A549 (cell line): ENCODE data around the gene CD37. TPM values are rescaled to one million over a fixed set of nuclear protein-coding genes. Genes with fewer than 3 reads are reported as not detected.
A peak's percentile ranks its signal among the peaks of the same experiment; 100 is the strongest.
"Not testable (repeated sequence)": the region's sequence is repeated elsewhere in the genome, so short reads cannot be mapped to it uniquely, and the experiment has no call there.

Experiments used
- ATAC-seq, 2 experiments: fragments of 200-7000 bp in 1 of 2; fragments of >200 bp in 1 of 2; cut with Nextera tagmentation in 1 of 2; cut with Tn5 transposase in 1 of 2; 3 replicates each; pipeline versions ENCODE4 v1.8.0 to v1.9.1; 2018 to 2020; ENCODE audit warnings: mild to moderate bottlenecking in 1 of 2, moderate library complexity in 1 of 2
- CTCF ChIA-PET: fragments of 300-600 bp; sonication (Branson Sonifier 250); formaldehyde crosslinking; extraction: SDS; loops from one replicate; lab custom pipeline; 2021; ENCODE audit warnings: antibody characterized with exemption, inconsistent platforms; lab: Yijun Ruan, JAX
- POLR2A ChIA-PET: fragments of 350-600 bp; formaldehyde crosslinking; extraction: SDS; loops from one replicate; lab custom pipeline; 2021; ENCODE audit warnings: antibody characterized with exemption, inconsistent platforms; lab: Yijun Ruan, JAX
- DNase-seq, 2 experiments: peaks; one replicate each; pipeline versions ENCODE4 v3.0.0 to v3.0.0-alpha.2; 2011 to 2016; ENCODE audit warnings: low read depth in 1 of 2, low spot score in 1 of 2
- FAIRE-seq: peaks from 2 replicates; lab custom pipeline; 2011; peaks lifted over from hg19 to GRCh38; lab: Jason Lieb, UNC
- H3K27ac ChIP-seq, 2 experiments: fragments of >200 bp; sonication (Bioruptor Twin); formaldehyde crosslinking; 3 replicates each; pipeline ENCODE4 v1.5.1; 2016 to 2017
- H3K4me1 ChIP-seq: fragments of >200 bp; sonication (Bioruptor Twin); formaldehyde crosslinking; 3 replicates; pipeline ENCODE4 v1.6.1; 2016
- H3K4me2 ChIP-seq: fragments of >200 bp; sonication (Bioruptor Twin); formaldehyde crosslinking; 3 replicates; pipeline ENCODE4 v1.6.1; 2016
- H3K4me3 ChIP-seq: fragments of >200 bp; sonication (Bioruptor Twin); formaldehyde crosslinking; 3 replicates; pipeline ENCODE4 v1.5.1; 2016
- H3K9me3 ChIP-seq: fragments of >200 bp; sonication (Bioruptor Twin); formaldehyde crosslinking; 3 replicates; pipeline ENCODE4 v1.6.1; 2016
- BHLHE40 ChIP-seq: IDR thresholded peaks from 2 replicates; pipeline ENCODE4 v1.6.1; 2012; ENCODE audit warnings: low read depth, low read length, inconsistent platforms
- CBX2 ChIP-seq: fragments of 200-600 bp; sonication (generic); IDR thresholded peaks from 2 replicates; pipeline ENCODE4 v1.6.1; 2016; ENCODE audit warnings: low read depth, mild to moderate bottlenecking, borderline replicate concordance
- CEBPB ChIP-seq, 2 experiments: fragments of >200 bp in 1 of 2; sonication (Bioruptor Twin) in 1 of 2; formaldehyde crosslinking in 1 of 2; IDR thresholded peaks; 2 replicates each; pipeline ENCODE4 v1.6.1; 2012 to 2016
- CHD2 ChIP-seq: fragments of 150-350 bp; IDR thresholded peaks from 2 replicates; pipeline ENCODE4 v1.6.1; 2014; ENCODE audit warnings: low read length; ENCODE audit not compliant: partially characterized antibody
- EP300 ChIP-seq, 2 experiments: fragments of >200 bp; sonication (Bioruptor Twin); formaldehyde crosslinking; IDR thresholded peaks; 2 replicates in 1 of 2; 3 replicates in 1 of 2; pipeline ENCODE4 v1.6.1; 2016 to 2017
- FOSL2 ChIP-seq, 2 experiments: fragments of 450-650 bp in 1 of 2; fragments of >200 bp in 1 of 2; sonication (Bioruptor Twin) in 1 of 2; formaldehyde crosslinking; IDR thresholded peaks; 2 replicates each; pipeline versions ENCODE4 v1.5.0 to v1.6.1; 2016 to 2020; ENCODE audit warnings: mild to moderate bottlenecking in 1 of 2, moderate library complexity in 1 of 2
- HEYL ChIP-seq: fragments of 250-450 bp; sonication (Bioruptor Pico); IDR thresholded peaks from 2 replicates; pipeline ENCODE4 v1.8.0; 2021; ENCODE audit warnings: mild to moderate bottlenecking, moderate library complexity
- HOXB5 ChIP-seq: fragments of 250-450 bp; sonication (Bioruptor Pico); IDR thresholded peaks from 2 replicates; pipeline ENCODE4 v1.5.0; 2020; ENCODE audit warnings: mild to moderate bottlenecking, moderate library complexity
- JUNB ChIP-seq: fragments of >200 bp; sonication (Bioruptor Twin); formaldehyde crosslinking; IDR thresholded peaks from 2 replicates; pipeline ENCODE4 v1.6.1; 2016
- KDM5A ChIP-seq: fragments of 200-600 bp; sonication (generic); IDR thresholded peaks from 2 replicates; pipeline ENCODE4 v1.6.1; 2016; ENCODE audit warnings: antibody characterized with exemption, mild to moderate bottlenecking
- MAFK ChIP-seq: fragments of 450-650 bp; IDR thresholded peaks from 2 replicates; pipeline ENCODE4 v1.6.1; 2014; ENCODE audit not compliant: partially characterized antibody
- MAZ ChIP-seq: fragments of 150-350 bp; IDR thresholded peaks from 2 replicates; pipeline ENCODE4 v1.6.1; 2014; ENCODE audit warnings: antibody characterized with exemption, low read depth, low read length, borderline replicate concordance
- NFE2L2 ChIP-seq: fragments of 150-350 bp; conservative IDR thresholded peaks from 2 replicates; pipeline ENCODE4 v1.6.1; 2014; ENCODE audit warnings: low read length
- NPAS2 ChIP-seq: fragments of 250-450 bp; sonication (Bioruptor Pico); IDR thresholded peaks from 2 replicates; pipeline ENCODE4 v1.8.0; 2022; ENCODE audit warnings: mild to moderate bottlenecking, moderate library complexity, borderline replicate concordance
- POLR2AphosphoS2 ChIP-seq: conservative IDR thresholded peaks from 2 replicates; pipeline ENCODE4 v1.6.1; 2012; ENCODE audit warnings: low read length, improper control_type of control experiment, inconsistent platforms
- TFCP2L1 ChIP-seq: fragments of 250-450 bp; sonication (Bioruptor Pico); IDR thresholded peaks from 2 replicates; pipeline ENCODE4 v1.5.0; 2021; ENCODE audit warnings: mild to moderate bottlenecking
- ZC3H11A ChIP-seq: fragments of 450-650 bp; IDR thresholded peaks from 2 replicates; pipeline ENCODE4 v1.6.1; 2014; ENCODE audit warnings: antibody characterized with exemption, mild to moderate bottlenecking
- ZFP36 ChIP-seq: fragments of 450-650 bp; IDR thresholded peaks from 2 replicates; pipeline ENCODE4 v1.6.1; 2014; ENCODE audit warnings: borderline replicate concordance; ENCODE audit not compliant: partially characterized antibody
- WGBS: methylation state at CpG from one replicate; pipeline ENCODE4 v1.1.6; 2017; ENCODE audit errors: missing lambda C conversion rate; 5-methylcytosine and 5-hydroxymethylcytosine counted together
- polyA plus RNA-seq, 4 experiments: library from polyadenylated mRNA; depleted of rRNA in 3 of 4; stranded (reverse); fragments of >200 nt; fragmentation: RNase III in 1 of 4; extraction: RNeasy Plus Mini Kit Qiagen cat#74134 plus additional on column Dnase treatment in 1 of 4; gene quantifications; 2 replicates in 3 of 4; 3 replicates in 1 of 4; pipeline ENCODE4 v1.2.3, GENCODE V29; 2011 to 2017
- TF ChIP-seq, protein P1 (sequence below): fragments of 450-650 bp; IDR thresholded peaks from 2 replicates; pipeline ENCODE4 v1.6.1; 2014; ENCODE audit warnings: antibody characterized with exemption
- TF ChIP-seq, protein P2 (sequence below): fragments of 200-600 bp; sonication (generic); IDR thresholded peaks from 2 replicates; pipeline ENCODE4 v1.6.1; 2016; ENCODE audit warnings: antibody characterized with exemption, mild to moderate bottlenecking, moderate library complexity
- TF ChIP-seq, protein P3 (sequence below): fragments of 250-450 bp; sonication (Bioruptor Pico); IDR thresholded peaks from 2 replicates; pipeline ENCODE4 v1.5.0; 2020; ENCODE audit warnings: low read depth, mild to moderate bottlenecking, moderate library complexity
- TF ChIP-seq, protein P4 (sequence below): IDR thresholded peaks from 2 replicates; pipeline ENCODE4 v1.6.1; 2012; ENCODE audit warnings: low read depth, borderline replicate concordance

The CD37 gene
- polyA plus RNA-seq, 2 of the 4 experiments (the other 2 are of a cell fraction) = 0.13 TPM; not detected in 1

DNA sequence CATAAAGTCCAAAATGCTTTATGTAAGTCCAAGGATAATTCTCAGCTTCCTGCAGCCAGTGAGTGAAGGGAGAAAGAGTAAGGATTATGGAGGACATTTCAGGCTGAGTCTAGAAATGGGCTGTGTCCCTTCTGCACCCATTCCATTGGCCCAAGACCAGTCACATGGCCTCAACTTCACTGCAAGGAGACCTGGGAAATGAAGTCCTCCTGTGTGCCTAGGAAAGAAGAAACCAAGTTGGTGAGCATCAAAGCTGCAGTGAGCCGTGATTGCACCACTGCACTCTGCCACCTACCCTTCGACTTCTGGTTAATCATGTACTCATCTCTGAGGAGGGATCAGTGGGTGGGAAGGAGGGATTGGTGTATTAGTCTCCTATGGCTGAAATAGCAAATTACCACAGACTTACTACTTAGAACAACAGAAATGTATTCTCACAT, 3.6 kb upstream of the CD37 start:
- ATAC-seq (peak; percentile 84 to 91), FAIRE-seq (no peak), DNase-seq (peak; percentile 60 to 77)
- CTCF ChIA-PET = interaction anchor here (0.8 to 2.0 kb wide), 6 partner anchors 13 to 133 kb away, joined by 3 to 7 read pairs (median 5); no protein-coding TSS in a partner anchor
- WGBS = 29% methylated on average over 2 of the region's 2 CpGs
- H3K9me3 ChIP-seq = no peaks in the 10 kb centered on the region
- no peaks in the 10 kb centered on the region for H3K4me1 ChIP-seq
- no peak overlapping the region for H3K27ac ChIP-seq
- POLR2A ChIA-PET = no interaction called here
- H3K4me3 ChIP-seq = no peak overlapping the region
- no peak overlapping the region for H3K4me2 ChIP-seq
- TF ChIP-seq, protein P1, sequence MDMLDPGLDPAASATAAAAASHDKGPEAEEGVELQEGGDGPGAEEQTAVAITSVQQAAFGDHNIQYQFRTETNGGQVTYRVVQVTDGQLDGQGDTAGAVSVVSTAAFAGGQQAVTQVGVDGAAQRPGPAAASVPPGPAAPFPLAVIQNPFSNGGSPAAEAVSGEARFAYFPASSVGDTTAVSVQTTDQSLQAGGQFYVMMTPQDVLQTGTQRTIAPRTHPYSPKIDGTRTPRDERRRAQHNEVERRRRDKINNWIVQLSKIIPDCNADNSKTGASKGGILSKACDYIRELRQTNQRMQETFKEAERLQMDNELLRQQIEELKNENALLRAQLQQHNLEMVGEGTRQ = peak; percentile 88
- no peak for TF ChIP-seq KDM5A

DNA sequence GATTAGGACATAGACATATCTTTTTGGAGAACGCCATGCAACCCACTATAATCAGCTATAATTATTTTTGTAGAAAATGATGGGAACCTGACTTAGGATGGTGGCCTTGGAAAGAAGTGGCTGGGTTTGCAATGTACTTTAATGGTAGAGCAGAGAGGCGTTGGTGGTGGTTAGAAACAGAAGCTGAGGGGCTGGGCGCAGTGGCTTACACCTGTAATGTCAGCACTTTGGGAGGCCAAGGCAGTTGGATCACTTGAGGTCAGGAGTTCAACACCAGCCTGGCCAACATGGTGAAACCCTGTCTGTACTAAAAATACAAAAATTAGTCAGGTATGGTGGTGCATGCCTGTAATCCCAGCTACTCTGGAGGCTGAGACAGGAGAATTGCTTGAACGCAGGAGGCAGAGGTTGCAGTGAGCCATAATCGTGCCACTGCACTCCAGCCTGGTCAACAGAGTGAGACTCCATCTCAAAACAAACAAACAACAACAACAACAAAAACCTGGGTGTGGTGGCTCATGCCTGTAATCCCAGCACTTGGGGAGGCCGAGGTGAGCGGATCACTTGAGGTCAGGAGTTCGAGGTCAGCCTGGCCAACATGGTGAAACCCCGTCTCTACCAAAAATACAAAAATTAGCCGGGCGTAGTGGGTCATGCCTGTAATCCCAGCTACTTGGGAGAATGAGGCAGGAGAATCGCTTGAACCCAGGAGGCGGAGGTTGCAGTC, 2.4 kb upstream of the CD37 start:
- 89% methylated on average over 13 of the region's 13 CpGs for WGBS
- ATAC-seq, DNase-seq, H3K9me3 ChIP-seq, FAIRE-seq, H3K4me1 ChIP-seq, H3K4me2 ChIP-seq, POLR2A ChIA-PET, H3K27ac ChIP-seq, H3K4me3 ChIP-seq: not testable (repeated sequence)
- CTCF ChIA-PET = interaction anchor here (0.9 to 1.9 kb wide), 4 partner anchors 22 to 107 kb away, joined by 3 to 7 read pairs (median 4); no protein-coding TSS in a partner anchor

DNA sequence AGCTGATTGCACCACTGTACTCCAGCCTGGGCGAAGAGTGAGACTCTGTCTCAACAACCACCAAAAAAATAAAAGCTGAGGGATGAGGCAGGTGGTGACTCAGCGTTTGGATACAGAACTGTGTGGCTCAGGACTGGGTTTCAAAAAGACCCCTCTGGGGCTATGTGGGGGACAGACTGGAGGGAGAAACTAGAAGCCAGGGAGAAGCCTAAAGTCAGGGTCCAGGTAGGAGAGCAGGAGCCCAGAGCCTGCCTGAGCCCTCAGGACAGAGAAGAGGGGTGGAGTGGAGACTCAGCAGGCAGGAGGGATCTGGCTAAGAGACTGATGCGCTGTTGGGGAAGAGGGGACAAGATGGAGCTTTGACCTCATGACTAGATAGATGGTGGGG, 1.8 kb upstream of the CD37 start:
- DNase-seq = no peak
- TF ChIP-seq CHD2 (no peak), JUNB (no peak), EP300 (IDR thresholded peaks at IDR 0.05) (no peak), NFE2L2 (no peak), ZFP36 (no peak), CEBPB (IDR thresholded peaks at IDR 0.05) (no peak), POLR2AphosphoS2 (no peak), HOXB5 (CRISPR knock-in tag) (no peak), MAFK (no peak), TFCP2L1 (CRISPR knock-in tag) (no peak), NPAS2 (CRISPR knock-in tag) (no peak), BHLHE40 (no peak), CBX2 (no peak), HEYL (CRISPR knock-in tag) (no peak), ZC3H11A (no peak), MAZ (no peak), FOSL2 (IDR thresholded peaks at IDR 0.05) (no peak), FOSL2 (CRISPR knock-in tag; IDR thresholded peaks at IDR 0.05) (no peak)
- TF ChIP-seq, protein P2, sequence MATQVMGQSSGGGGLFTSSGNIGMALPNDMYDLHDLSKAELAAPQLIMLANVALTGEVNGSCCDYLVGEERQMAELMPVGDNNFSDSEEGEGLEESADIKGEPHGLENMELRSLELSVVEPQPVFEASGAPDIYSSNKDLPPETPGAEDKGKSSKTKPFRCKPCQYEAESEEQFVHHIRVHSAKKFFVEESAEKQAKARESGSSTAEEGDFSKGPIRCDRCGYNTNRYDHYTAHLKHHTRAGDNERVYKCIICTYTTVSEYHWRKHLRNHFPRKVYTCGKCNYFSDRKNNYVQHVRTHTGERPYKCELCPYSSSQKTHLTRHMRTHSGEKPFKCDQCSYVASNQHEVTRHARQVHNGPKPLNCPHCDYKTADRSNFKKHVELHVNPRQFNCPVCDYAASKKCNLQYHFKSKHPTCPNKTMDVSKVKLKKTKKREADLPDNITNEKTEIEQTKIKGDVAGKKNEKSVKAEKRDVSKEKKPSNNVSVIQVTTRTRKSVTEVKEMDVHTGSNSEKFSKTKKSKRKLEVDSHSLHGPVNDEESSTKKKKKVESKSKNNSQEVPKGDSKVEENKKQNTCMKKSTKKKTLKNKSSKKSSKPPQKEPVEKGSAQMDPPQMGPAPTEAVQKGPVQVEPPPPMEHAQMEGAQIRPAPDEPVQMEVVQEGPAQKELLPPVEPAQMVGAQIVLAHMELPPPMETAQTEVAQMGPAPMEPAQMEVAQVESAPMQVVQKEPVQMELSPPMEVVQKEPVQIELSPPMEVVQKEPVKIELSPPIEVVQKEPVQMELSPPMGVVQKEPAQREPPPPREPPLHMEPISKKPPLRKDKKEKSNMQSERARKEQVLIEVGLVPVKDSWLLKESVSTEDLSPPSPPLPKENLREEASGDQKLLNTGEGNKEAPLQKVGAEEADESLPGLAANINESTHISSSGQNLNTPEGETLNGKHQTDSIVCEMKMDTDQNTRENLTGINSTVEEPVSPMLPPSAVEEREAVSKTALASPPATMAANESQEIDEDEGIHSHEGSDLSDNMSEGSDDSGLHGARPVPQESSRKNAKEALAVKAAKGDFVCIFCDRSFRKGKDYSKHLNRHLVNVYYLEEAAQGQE = no peak
- TF ChIP-seq, protein P3, sequence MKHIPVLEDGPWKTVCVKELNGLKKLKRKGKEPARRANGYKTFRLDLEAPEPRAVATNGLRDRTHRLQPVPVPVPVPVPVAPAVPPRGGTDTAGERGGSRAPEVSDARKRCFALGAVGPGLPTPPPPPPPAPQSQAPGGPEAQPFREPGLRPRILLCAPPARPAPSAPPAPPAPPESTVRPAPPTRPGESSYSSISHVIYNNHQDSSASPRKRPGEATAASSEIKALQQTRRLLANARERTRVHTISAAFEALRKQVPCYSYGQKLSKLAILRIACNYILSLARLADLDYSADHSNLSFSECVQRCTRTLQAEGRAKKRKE (CRISPR knock-in tag) = no peak
- TF ChIP-seq, protein P4, sequence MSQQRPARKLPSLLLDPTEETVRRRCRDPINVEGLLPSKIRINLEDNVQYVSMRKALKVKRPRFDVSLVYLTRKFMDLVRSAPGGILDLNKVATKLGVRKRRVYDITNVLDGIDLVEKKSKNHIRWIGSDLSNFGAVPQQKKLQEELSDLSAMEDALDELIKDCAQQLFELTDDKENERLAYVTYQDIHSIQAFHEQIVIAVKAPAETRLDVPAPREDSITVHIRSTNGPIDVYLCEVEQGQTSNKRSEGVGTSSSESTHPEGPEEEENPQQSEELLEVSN = no peak
- TF ChIP-seq, all 56 proteins: peak for 0
- Histone ChIP-seq H3K9me3 (no peaks in the 10 kb centered on the region), H3K27ac (peak overlapping the region in 1 of 2 experiments; percentile 36; a peak in 1 of 6 replicates), H3K4me3 (no peak overlapping the region), H3K4me2 (no peak overlapping the region), H3K4me1 (no peaks in the 10 kb centered on the region)
- WGBS = 88% methylated on average over 3 of the region's 3 CpGs
- ChIA-PET POLR2A (interaction anchor here (0.6 kb wide), 1 partner anchor 29 kb away, joined by 4 read pairs; the partner anchor contains the start of gene TEAD2), CTCF (interaction anchor here (0.9 to 1.9 kb wide), 2 partner anchors 31 to 65 kb away, joined by 3 to 7 read pairs; no protein-coding TSS in a partner anchor)
- no peak for FAIRE-seq
- no peak for ATAC-seq
